ENCODE data around the gene PAK2. TPM values are rescaled to one million over a fixed set of nuclear protein-coding genes. Genes with fewer than 3 reads are reported as not detected.

PAK2 gene
- total and polyA plus RNA-seq, 9 of the 15 experiments (the other 6 are each of a cell fraction or from before 2014, with no cell fraction given): 13.2 to 72.4 (median 35.7) TPM

- TF ChIP-seq SMARCA4 (IDR thresholded peaks at IDR 0.05): peak; percentile 54
- TF ChIP-seq TEAD4 (IDR thresholded peaks at IDR 0.05; ENCODE audit: low read length): peak; percentile 46; the same call in 1 of the 2 replicates
- TF ChIP-seq TEAD4 (CRISPR knock-in tag; IDR thresholded peaks at IDR 0.05; ENCODE audit: borderline replicate concordance): no peak
- peak; percentile 100 for TF ChIP-seq ZNF592 (IDR thresholded peaks at IDR 0.05)
- peak; percentile 83 for TF ChIP-seq ELF1 (tag; IDR thresholded peaks at IDR 0.05)
- TF ChIP-seq CBX1 (IDR thresholded peaks at IDR 0.05; ENCODE audit: low read depth): no peak
- TF ChIP-seq ZNF778 (CRISPR knock-in tag; IDR thresholded peaks at IDR 0.05): peak; percentile 66; the same call in 1 of the 2 replicates
- TF ChIP-seq ZNF79 (CRISPR knock-in tag; IDR thresholded peaks at IDR 0.05; ENCODE audit: low read depth): peak; percentile 99
- TF ChIP-seq FOXK1 (CRISPR knock-in tag; IDR thresholded peaks at IDR 0.05; ENCODE audit: borderline replicate concordance): peak; percentile 30; the same call in 1 of the 2 replicates
- peak; percentile 77 for TF ChIP-seq EP400 (IDR thresholded peaks at IDR 0.05)
- TF ChIP-seq KLF13 (tag; IDR thresholded peaks at IDR 0.05; ENCODE audit: borderline replicate concordance, low read depth): peak; percentile 99
- TF ChIP-seq BDP1 (IDR thresholded peaks at IDR 0.05; ENCODE audit: insufficient read depth, insufficient read length): no peak
- peak; percentile 100 for TF ChIP-seq ZNF644 (tag; IDR thresholded peaks at IDR 0.05; ENCODE audit: low read depth)
- no peak for TF ChIP-seq CBX2 (IDR thresholded peaks at IDR 0.05; ENCODE audit: insufficient read depth, low read length, poor library complexity, severe bottlenecking)
- peak; percentile 77 for TF ChIP-seq GATAD2B (IDR thresholded peaks at IDR 0.05; ENCODE audit: borderline replicate concordance)
- TF ChIP-seq NR3C1 (CRISPR knock-in tag; IDR thresholded peaks at IDR 0.05): no peak
- peak; percentile 99 for TF ChIP-seq KDM2B (CRISPR knock-in tag; IDR thresholded peaks at IDR 0.05)
- peak; percentile 88 for TF ChIP-seq SUPT5H (IDR thresholded peaks at IDR 0.05)
- TF ChIP-seq ZNF584 (CRISPR knock-in tag; IDR thresholded peaks at IDR 0.05; ENCODE audit: low read depth): peak; percentile 100
- TF ChIP-seq LARP7 (IDR thresholded peaks at IDR 0.05): peak; percentile 76; the same call in 1 of the 2 replicates
- no peak for TF ChIP-seq SREBF2 (CRISPR knock-in tag; IDR thresholded peaks at IDR 0.05)
- peak in 1 of 2 experiments; percentile 100; a peak in 2 of 4 replicates for TF ChIP-seq ZNF639 (CRISPR knock-in tag; conservative IDR thresholded peaks at IDR 0.05 in 1 of 2, IDR thresholded peaks at IDR 0.05 in 1 of 2)
Observed at GRCh38 chr3:196842567-196843434, 103.1 kb downstream of the PAK2 start (continued).
